LNCAP (cell line): ENCODE data around the gene PROSER1.

Source experiments
- TF ChIP-seq, protein P1 (sequence below): fragments of 450-650 bp; IDR thresholded peaks from 2 replicates; pipeline ENCODE4 v1.5.1; 2017; ENCODE audit warnings: mild to moderate bottlenecking

Gene PROSER1

DNA sequence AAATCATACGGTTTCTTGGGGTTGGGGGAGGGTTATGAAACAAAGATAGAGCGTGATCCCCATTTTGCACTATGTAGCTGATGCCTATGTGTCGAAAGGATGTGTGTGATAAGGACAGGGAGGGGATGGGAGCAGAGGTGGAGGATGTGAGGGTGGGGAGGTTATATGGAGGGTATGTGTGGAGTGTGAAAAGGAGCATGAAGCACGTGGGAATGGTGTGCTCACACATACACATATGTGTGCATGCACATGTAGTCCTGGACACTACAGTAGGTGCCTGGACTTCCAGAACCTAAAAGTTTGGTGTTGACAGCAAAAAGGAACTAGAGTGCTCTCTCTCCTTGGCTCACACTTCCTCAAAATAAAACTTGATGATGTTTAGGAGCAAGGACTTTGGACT, 72.6 kb downstream of the PROSER1 start:
- TF ChIP-seq, protein P1, sequence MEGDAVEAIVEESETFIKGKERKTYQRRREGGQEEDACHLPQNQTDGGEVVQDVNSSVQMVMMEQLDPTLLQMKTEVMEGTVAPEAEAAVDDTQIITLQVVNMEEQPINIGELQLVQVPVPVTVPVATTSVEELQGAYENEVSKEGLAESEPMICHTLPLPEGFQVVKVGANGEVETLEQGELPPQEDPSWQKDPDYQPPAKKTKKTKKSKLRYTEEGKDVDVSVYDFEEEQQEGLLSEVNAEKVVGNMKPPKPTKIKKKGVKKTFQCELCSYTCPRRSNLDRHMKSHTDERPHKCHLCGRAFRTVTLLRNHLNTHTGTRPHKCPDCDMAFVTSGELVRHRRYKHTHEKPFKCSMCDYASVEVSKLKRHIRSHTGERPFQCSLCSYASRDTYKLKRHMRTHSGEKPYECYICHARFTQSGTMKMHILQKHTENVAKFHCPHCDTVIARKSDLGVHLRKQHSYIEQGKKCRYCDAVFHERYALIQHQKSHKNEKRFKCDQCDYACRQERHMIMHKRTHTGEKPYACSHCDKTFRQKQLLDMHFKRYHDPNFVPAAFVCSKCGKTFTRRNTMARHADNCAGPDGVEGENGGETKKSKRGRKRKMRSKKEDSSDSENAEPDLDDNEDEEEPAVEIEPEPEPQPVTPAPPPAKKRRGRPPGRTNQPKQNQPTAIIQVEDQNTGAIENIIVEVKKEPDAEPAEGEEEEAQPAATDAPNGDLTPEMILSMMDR, result no peak

DNA sequence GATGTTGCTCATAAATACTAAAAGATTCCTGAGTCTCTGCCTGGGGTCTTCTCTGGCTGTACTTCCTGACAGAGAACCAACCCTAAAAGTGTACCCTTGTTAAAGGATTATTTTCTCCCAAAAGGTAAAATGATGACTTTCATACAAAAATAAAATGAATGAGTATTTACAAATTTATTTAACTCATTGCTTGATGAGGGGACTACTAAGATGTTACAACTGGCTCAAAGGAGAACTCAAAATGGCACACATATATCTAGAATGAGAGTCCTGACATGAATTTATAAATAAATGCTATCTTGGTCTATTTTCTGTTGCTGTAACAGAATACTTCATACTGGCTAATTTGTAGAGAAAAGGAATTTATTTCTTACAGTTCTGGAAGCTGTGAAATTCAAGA, 77.7 kb downstream of the PROSER1 start:
- TF ChIP-seq, protein P1, result no peak
